ENCODE data around the gene UBE2G2.

Gene UBE2G2

GRCh38 chr21:44742418-44743153, 59.0 kb downstream of the UBE2G2 start:
- DNase-seq = peak in 1 of 2 donors; percentile 7

DNA sequence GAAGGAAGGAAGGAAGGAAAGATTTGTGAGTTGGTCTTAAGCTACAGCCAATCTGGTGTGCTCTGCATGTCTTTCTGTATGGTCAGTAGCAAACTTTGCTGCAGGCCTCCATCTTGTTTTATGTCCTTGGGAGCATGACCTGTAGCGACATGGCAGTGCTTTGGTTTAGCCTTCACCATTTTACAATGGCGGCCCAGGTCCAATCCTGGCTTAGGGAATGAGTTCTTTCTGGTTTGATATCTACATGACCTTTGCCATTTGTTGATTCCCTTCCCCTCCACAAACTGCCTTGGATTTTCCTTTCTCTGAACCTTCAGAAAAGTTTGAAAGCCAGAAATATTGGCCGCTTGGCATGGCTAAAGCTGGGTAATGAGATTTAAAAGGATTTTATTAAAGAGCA, 59.7 kb downstream of the UBE2G2 start:
- DNase-seq = no peak

DNA sequence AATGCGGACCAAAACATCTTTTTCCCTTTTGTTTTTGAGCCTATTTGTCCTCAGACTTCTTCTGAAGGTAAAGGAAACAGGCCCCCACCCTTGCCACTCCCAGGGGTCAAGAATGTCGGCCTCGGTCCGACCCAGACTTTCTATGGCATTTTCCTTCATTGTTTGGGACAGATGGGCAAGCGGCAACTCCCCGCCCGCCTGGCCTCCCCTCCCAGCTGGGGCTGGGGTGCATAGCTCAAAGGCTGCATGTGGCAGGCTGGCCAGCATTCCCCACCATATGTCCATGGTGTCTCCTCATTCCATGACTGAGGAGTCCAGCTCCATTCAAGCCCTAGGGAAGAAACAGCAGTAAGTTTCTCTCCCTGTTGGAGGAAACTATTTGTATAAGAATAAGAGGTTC, 60.9 kb downstream of the UBE2G2 start:
- DNase-seq = no peak

- DNase-seq = no peak
These were observed 62.3 kb downstream of the UBE2G2 start for GRCh38 chr21:44739316-44739715.

- no peak for DNase-seq
These were observed 63.0 kb downstream of the UBE2G2 start for GRCh38 chr21:44738621-44739020.

- no peak for DNase-seq
These were observed 63.8 kb downstream of the UBE2G2 start for GRCh38 chr21:44737706-44738354.

DNA sequence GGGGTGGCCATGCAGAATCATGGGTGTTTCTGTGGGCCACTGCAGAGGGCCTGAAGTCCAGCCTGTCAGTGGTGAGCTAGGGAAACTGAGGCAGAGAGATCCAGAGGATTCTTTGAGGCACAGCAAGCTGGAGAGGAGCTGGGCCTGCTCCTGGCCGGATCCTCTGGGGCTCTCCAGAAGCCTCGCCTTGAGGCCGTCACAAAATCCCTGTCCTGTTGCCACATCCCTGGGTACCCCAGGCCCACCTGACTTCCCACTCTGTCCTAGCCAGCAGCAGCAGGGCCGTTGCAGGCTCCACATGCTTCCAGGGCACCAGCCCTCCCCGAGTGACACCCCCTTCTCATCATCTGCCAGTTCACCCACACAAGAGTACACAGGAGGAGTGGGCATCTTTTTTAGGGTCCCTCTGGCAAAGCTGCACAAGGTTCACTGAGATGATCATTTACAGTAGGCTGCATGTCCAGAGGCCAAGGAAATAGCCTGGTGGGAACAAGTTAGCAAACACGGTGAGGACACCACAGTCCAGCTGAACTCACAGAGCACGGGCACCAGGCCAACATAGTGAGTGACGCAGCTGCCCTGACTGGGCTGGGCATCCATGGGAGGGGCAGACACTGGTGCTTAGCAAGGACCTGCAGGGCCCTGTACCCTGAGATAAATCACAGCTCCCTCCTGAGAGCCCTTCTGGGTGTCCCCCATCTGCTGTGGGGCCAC, 65.2 kb downstream of the UBE2G2 start:
- no peak for DNase-seq

DNA sequence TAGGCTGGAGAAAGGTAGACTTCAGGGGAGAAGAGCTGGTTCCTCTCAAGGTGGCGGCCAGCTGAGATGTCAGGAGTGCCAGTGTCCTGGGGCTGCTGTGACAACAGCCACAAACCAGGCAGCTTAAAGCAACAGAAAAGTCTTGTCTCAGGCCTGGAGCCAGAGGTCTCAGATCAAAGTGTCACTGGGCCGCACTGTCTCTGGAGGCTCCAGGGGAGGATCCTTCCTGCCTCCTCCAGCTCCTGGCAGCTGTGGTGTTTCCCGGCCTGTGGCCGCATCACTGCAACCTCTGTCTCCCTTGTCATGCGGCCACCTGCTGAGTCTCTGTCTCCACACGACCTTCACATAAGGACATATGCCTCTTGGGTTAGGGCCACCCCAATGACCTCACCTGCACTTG, 65.8 kb downstream of the UBE2G2 start:
- DNase-seq = no peak

DNA sequence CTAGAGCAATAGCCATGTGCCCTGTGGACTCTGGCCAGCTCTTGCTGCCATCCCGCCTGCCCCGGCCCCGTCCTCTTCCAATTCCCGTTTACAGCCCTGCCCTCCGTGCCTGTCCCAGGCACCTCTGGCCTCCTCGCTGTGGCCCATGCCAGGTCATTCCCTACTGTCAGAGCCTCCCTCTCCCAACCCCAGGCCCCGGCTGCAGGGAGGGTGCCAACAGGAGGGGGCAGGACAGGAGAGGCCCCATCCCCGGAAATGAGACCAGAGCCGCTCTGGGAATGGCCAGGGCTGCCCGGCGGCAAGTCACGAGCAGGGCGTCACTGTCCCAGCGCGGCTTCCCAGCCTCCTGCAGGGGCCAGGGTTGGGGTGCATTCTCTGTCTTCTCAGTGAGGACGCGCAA, 66.8 kb downstream of the UBE2G2 start:
- no peak for DNase-seq

DNA sequence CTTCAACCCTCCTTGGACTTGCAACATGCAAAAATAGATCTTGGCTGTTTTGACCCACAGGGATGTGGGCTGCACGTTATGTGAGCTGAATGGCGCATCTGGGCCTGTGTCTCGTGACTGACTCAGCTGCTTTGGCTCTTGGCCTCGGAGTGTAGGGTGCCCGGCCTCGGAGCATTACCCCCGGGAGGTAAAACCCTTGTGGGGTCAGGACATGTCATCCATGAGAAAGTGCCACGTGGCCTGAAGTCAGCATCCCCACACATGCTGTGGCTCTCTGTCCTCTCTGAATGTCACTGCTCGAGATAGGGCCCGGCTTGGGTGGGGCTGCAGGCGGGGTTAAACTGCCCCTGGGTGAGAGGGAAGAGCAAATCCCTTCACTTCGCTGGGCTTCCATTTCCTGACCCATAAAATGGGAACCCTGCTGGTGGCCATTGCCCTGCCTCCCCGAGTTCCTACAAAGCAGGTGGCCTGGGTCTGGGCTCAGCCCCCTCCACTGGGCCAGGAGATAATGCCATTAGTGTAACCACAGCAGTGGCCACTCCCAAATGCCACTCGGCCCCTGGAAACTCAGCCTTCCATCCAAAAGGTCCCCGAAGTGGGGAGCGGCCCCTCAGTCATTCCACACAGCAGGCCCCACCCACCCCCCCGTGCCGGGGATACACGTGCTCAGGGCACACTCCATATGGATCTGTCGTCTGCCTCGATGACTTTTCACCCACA, 67.4 kb downstream of the UBE2G2 start:
- DNase-seq = no peak

DNA sequence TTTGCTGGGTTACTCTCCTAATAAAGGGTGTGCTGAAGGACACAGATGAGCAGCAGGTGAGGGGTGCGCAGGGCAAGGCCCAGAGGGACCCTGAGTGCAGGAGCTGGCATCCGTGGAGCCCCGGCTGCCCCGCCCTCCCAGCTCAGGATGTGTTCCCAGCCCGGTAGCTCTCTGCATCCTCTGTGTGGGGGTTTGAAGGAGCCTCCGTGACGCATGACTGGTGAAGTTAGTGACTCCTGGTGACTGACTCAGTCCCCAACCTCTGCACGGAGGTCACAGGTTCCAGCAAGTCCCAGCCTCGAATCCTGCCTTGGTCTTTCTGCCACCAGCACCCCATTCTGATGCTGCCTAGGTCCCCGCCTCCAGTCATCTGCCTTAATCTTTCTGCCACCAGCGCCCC, 68.7 kb downstream of the UBE2G2 start:
- DNase-seq = no peak

DNA sequence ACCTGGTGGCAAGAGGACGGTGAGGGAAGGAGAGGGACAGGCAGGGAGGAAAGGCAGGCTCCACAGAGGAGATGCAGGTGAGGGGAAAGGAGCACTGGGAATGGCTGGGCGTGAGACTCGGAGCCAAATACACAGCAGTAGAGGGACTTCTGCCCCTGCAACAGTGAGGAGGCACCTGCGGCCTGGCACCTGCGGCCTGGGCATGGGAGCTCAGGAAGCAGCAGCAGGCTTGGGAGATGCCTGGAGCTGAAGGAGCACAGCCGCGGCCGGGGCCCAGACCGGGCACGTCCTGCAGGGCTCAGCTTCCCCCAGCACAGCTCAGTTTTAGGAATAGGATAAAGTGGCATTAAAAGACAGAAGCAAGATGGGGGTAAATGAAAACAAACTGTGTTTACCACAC, 69.4 kb downstream of the UBE2G2 start:
- DNase-seq = no peak

GRCh38 chr21:44730951-44731579, 70.6 kb downstream of the UBE2G2 start:
- peak in 1 of 2 donors; percentile 28 for DNase-seq

DNA sequence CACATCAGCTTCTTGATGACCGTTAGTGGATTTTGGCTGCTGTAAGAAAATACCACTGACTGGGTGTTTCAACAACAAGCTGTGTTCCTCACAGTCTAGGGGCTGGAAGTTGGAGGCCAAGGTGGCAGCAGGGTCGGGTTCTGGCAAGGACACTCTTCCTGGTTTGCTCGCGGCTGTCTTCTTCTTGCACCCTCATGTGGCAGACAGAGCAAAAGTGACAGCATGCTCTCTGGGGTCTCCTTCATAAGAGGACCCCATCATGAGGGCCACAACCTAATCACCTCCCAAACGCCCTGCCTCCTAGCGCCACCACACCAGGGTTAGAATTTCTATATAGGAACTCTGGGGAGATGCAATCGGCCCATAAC, 71.6 kb downstream of the UBE2G2 start:
- no peak for DNase-seq

DNA sequence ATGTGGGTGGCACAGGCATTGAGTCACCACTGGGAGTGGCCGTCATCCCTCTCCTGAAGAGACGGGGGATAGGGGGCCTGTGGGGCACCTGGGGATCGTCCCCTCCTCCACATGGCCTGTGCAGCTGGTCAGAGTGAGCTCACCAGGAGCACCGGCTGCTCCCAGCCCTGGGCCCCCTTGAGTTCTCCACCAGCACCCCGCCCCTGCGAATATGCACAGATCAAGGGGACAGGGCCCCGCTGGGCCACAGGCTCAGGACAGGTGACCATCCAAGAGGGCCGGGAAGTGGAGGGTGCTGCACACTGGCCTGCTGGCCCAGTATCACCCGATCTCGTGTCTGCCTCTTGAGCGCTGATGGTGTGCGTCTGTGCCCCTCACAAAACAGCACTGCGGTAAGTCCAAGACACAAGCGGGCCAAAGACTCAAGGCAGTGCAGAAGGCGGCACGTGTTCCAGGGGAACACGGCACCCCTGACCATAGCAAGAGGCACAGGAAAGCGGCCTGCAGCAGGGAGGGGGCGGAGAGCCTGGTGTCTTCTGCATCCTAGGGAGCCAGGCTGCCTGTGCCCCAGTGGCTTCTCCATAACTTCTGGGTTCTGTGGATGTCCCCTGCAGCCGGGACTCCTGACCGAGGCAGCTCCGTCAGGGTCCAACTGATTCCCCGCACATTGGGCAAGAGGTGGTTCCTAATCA, 72.1 kb downstream of the UBE2G2 start:
- no peak for DNase-seq

DNA sequence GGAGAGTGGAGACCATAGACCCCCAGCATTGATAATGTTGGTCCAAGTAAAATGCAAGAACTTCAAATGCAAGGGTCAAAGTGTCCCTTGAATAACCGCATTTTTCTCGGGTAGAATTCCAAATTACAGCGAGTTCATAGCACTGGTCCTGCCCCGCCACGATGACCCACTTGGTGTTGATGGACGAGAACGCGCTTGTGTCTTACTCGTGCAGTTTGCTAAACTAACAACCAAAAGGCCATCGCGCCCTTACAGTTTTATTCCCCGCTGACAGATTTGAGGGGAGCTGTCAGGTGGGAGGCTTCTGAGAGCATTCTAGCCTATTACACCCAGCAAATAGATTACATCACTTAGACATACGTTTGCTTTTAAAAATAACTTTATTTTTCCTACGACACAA, 72.9 kb downstream of the UBE2G2 start:
- DNase-seq = no peak

- DNase-seq = no peak
These were observed 73.9 kb downstream of the UBE2G2 start for GRCh38 chr21:44727757-44728156.

DNA sequence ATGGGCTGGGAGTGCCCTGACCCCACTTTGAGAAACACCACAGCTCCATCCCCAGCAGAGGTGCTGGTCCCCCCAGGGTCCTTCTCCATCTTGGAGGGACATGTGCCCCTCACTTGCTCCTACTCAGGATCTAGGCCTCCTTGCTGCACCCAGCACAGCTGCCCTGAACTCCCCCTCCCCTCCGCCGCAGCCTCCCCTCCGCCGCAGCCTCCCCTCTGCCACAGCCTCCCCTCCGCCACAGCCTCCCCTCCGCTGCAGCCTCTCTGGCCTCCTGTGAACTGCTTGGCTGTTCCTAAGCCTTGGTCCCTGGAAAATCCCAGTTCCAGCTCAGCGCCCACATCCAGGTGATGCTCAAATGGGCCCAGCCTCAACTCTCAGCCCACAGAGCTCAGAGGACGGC, 74.3 kb downstream of the UBE2G2 start:
- no peak for DNase-seq

- DNase-seq = no peak
These were observed 74.8 kb downstream of the UBE2G2 start for GRCh38 chr21:44726826-44727225.

DNA sequence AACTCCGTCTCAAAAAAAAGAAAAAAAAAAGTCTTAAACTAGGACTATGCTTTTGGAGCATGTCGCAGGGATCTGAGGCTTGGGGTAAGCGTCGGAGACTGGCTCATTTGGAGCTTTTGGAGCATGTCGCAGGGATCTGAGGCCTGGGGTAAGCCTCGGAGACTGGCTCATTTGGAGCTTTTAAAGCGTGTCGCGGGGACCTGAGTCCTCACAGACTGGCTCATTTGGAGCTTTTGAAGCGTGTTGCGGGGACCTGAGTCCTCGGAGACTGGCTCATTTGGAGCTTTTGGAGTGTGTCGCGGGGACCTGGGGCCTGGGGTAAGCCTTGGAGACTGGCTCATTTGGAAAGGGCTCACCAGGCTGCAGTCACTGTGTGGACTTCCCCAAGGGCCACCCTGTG, 76.7 kb downstream of the UBE2G2 start:
- DNase-seq = no peak

DNA sequence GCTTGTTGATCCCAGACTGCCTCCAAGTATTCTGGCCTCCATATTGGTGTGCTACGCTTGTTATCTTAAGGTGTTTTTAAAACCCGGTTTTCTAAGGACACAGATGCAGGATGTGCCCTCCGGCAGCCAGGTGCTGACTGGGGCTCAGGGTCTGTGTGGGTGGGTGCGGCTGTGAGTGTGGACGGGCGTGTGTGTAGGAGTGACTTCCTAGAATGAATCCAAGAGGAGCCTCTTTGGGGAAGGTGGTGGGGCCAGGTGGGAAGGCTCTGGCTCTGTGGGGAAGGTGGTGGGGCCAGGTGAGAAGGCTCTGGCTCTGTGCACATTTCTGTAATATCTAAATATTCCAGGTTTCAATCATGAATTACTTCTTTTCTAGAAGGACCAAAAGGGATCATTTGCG, 77.4 kb downstream of the UBE2G2 start:
- no peak for DNase-seq
